Activated gamma-delta T cell (primary cell): ENCODE data around the gene IFI30.

Source experiments
- DNase-seq: peaks from one replicate; lab custom pipeline; 2025; lab: John Stamatoyannopoulos, UW
- total RNA-seq, 2 donors: gene quantifications; one replicate each; lab custom pipeline; 2026; lab: John Stamatoyannopoulos, UW

IFI30 gene
- 0.56 to 1.8 reads per million in 2 donors for total RNA-seq

GRCh38 chr19:18173572-18174288 is at the start of gene IFI30:
Gene IFI30, plus strand, starts transcription at chr19:18173813. Its CDS starts 29 bp downstream, at chr19:18173842.
- DNase-seq: no peak

- DNase-seq: no peak
Measured at GRCh38 chr19:18123819-18124218, 49.8 kb upstream of the IFI30 start.

GRCh38 chr19:18126097-18126496 is 47.5 kb upstream of the IFI30 start:
- no peak for DNase-seq

- DNase-seq: no peak
Measured at GRCh38 chr19:18128044-18128443, 45.6 kb upstream of the IFI30 start.

GRCh38 chr19:18128805-18129204 is 44.8 kb upstream of the IFI30 start:
- no peak for DNase-seq

GRCh38 chr19:18130523-18131242 is 42.9 kb upstream of the IFI30 start:
- no peak for DNase-seq

GRCh38 chr19:18131841-18132596 is 41.6 kb upstream of the IFI30 start:
- no peak for DNase-seq

- no peak for DNase-seq
Measured at GRCh38 chr19:18135712-18136584, 37.7 kb upstream of the IFI30 start.

- DNase-seq: no peak
Measured at GRCh38 chr19:18137242-18137641, 36.4 kb upstream of the IFI30 start.

GRCh38 chr19:18137657-18138339 is 35.8 kb upstream of the IFI30 start:
- no peak for DNase-seq

GRCh38 chr19:18140473-18140872 is 33.1 kb upstream of the IFI30 start:
- no peak for DNase-seq

GRCh38 chr19:18141031-18141430 is 32.6 kb upstream of the IFI30 start:
- DNase-seq: no peak

- DNase-seq: no peak
Measured at GRCh38 chr19:18143902-18144301, 29.7 kb upstream of the IFI30 start.

- no peak for DNase-seq
Measured at GRCh38 chr19:18144361-18144760, 29.3 kb upstream of the IFI30 start.

- DNase-seq: no peak
Measured at GRCh38 chr19:18144906-18145305, 28.7 kb upstream of the IFI30 start.

- no peak for DNase-seq
Measured at GRCh38 chr19:18145391-18145999, 28.1 kb upstream of the IFI30 start.

- DNase-seq: no peak
Measured at GRCh38 chr19:18147396-18147795, 26.2 kb upstream of the IFI30 start.

GRCh38 chr19:18149596-18149975 is 24.0 kb upstream of the IFI30 start:
- DNase-seq: no peak

GRCh38 chr19:18150776-18151624 is 22.6 kb upstream of the IFI30 start:
- no peak for DNase-seq

GRCh38 chr19:18152442-18152816 is 21.2 kb upstream of the IFI30 start:
- DNase-seq: peak; percentile 46
